NT2/D1 (cell line): Measurements from ENCODE around the gene WFDC10B.
"Not testable (repeated sequence)": the region's sequence is repeated elsewhere in the genome, so short reads cannot be mapped to it uniquely, and the experiment has no call there.

Source experiments
- DNase-seq: peaks from one replicate; pipeline ENCODE4 v3.0.0-alpha.2; 2011; ENCODE audit warnings: low read depth, low spot score
- H3K27me3 ChIP-seq: 2 replicates; pipeline ENCODE4 v1.6.0; 2011; ENCODE audit warnings: mild to moderate bottlenecking; ENCODE audit not compliant: insufficient read length, insufficient read depth
- H3K36me3 ChIP-seq: 2 replicates; pipeline ENCODE4 v1.6.1; 2011; ENCODE audit warnings: mild to moderate bottlenecking, low read length, mixed read lengths; ENCODE audit not compliant: insufficient read depth, insufficient read length
- H3K4me1 ChIP-seq: 2 replicates; pipeline ENCODE4 v1.5.1; 2011; ENCODE audit not compliant: insufficient read depth, insufficient read length
- H3K4me3 ChIP-seq: 2 replicates; pipeline ENCODE4 v1.5.1; 2011; ENCODE audit warnings: low read depth; ENCODE audit not compliant: insufficient read length
- H3K9ac ChIP-seq: 2 replicates; pipeline ENCODE4 v1.6.0; 2011; ENCODE audit warnings: low read depth; ENCODE audit not compliant: insufficient read length
- H3K9me3 ChIP-seq: 2 replicates; pipeline ENCODE4 v1.5.1; 2011; ENCODE audit warnings: mild to moderate bottlenecking, low read length; ENCODE audit not compliant: insufficient read depth
- SUZ12 ChIP-seq: IDR thresholded peaks from 2 replicates; pipeline ENCODE4 v1.6.1; 2011; ENCODE audit not compliant: insufficient read length, insufficient read depth; ENCODE audit errors: extremely low read depth
- YY1 ChIP-seq: IDR thresholded peaks from 2 replicates; pipeline ENCODE4 v1.6.1; 2011; ENCODE audit not compliant: insufficient read length, insufficient read depth
- ZNF274 ChIP-seq: IDR thresholded peaks from 2 replicates; pipeline ENCODE4 v1.6.1; 2011; ENCODE audit warnings: mild to moderate bottlenecking, low read depth, low read length

Gene WFDC10B

DNA sequence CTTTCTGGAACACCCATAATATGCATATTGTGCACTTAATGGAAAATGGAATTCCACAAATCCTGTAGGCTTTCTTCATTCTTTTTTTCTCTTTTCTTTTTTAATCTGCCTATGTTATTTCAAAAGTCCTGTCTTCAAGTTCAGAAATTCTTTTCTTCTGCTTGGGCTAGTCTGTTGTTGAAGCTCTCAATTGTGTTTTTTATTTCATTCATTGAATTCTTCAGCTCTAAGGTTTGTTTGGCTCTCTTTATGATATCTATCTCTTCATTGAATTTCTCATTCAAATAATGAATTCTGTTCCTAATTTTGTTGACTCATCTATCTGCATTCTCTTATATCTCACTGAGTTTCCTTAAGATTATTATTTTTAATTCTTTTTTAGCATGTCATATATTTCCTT lies 27.4 kb upstream of the WFDC10B start:
- TF ChIP-seq ZNF274: no peak
- TF ChIP-seq YY1: no peak
- no peak for TF ChIP-seq SUZ12
- Histone ChIP-seq H3K27me3 (no peaks in the 10 kb centered on the region), H3K9me3 (peaks cover 45% of the 10 kb centered on the region), H3K4me1 (no peaks in the 10 kb centered on the region), H3K4me3 (no peak overlapping the region), H3K9ac (no peak overlapping the region), H3K36me3 (no peaks in the 10 kb centered on the region)
- no peak for DNase-seq

DNA sequence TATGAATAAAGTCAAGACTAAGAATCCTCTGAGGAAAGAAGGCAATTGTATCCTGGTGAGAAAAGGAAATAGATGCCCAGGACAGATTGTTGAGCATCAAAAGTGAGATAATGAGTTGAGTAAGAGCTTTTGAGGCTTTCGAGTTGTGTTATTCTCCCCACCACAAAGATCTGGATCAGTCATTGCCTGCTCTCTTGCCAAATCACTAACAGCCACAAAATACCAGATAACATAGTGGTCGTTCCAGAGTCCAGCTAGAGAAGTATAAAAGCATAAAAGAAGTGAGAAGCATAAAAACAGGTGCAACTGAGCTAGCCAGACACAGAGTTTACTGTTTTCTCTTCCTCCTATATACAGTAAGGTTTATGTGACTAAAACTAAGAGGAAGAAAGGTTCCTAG lies 22.2 kb upstream of the WFDC10B start:
- no peak for DNase-seq
- H3K4me3 ChIP-seq: no peak overlapping the region
- TF ChIP-seq ZNF274 (no peak), SUZ12 (no peak), YY1 (no peak)
- H3K36me3 ChIP-seq: no peaks in the 10 kb centered on the region
- no peak overlapping the region for H3K9ac ChIP-seq
- no peaks in the 10 kb centered on the region for H3K4me1 ChIP-seq
- no peaks in the 10 kb centered on the region for H3K27me3 ChIP-seq
- H3K9me3 ChIP-seq: peaks cover 7% of the 10 kb centered on the region

DNA sequence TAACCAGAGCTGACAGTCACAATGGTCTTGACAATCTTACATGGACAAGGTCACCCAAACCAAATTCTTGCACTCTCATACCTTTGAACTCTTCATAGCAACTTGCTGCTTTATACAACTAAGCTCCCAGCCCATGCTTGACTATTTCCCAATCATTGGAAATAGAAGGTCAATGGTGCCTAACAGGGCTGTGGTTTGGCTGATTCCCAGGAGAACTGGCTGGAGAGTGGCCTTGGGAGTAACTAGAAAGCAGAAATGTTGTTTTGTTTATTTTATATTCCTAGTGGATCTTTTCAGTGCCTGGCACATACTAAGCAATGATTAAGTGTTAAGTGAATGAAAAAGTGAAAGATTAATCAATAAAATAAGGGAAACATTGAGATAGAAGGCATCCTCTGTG lies 20.3 kb upstream of the WFDC10B start:
- Histone ChIP-seq H3K9me3 (no peaks in the 10 kb centered on the region), H3K4me3 (no peak overlapping the region), H3K9ac (no peak overlapping the region), H3K27me3 (no peaks in the 10 kb centered on the region), H3K4me1 (no peaks in the 10 kb centered on the region), H3K36me3 (no peaks in the 10 kb centered on the region)
- no peak for DNase-seq
- TF ChIP-seq SUZ12: no peak
- TF ChIP-seq YY1: no peak
- TF ChIP-seq ZNF274: no peak

DNA sequence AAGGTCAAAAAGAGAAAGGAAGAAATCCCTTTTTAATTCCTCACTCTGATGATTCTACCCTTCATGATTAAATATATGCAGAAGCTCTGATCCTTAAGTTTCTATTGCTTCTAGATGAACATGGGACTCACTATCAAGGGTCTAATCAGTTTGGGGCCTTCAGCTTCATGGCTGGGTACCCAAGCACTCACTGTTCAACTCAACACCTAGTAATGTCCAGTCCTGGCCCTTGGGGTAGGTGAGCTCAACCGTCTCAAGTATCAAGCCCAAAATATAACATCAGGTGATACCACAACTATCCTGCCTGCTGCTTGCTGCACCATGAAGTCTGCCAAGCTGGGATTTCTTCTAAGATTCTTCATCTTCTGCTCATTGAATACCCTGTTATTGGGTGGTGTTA lies 17.2 kb upstream of the WFDC10B start, which contains the start of gene SPINT4:
SPINT4 (plus strand) TSS at position 301 of the 400 bp plus-strand sequence; CDS start at position 322, 21 bp downstream.
- no peak within 1 kb of the TSS for H3K9ac ChIP-seq
- H3K9me3 ChIP-seq: no peaks in the 10 kb centered on the region; the same call in 1 of the 2 replicates
- H3K4me3 ChIP-seq: no peak within 1 kb of the TSS
- TF ChIP-seq SUZ12: no peak
- no peak for TF ChIP-seq YY1
- TF ChIP-seq ZNF274: no peak
- no peaks in the 10 kb centered on the region for H3K27me3 ChIP-seq
- no peaks in the 10 kb centered on the region for H3K36me3 ChIP-seq
- no peak for DNase-seq
- no peaks in the 10 kb centered on the region for H3K4me1 ChIP-seq

DNA sequence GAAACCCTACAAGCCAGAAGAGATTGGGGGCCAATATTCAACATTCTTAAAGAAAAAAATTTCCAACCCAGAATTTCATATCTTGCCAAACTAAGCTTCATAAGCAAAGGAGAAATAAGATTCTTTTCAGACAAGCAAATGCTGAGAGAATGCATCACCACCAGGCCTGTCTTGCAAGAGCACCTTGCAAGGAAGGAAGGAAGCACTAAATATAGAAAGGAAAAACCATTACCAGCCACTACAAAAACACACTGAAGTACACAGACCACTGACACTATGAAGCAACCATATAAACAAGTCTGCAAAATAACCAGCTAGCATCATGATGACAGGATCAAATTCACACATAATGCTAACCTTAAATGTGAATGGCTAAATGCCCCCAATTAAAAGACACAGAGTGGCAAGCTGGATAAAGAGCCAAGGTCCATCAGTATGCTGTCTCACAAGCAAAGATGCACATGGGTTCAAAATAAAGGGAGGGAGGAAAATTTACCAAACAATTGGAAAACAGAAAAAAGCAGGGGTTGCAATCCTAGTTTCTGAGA lies 11.4 kb upstream of the WFDC10B start:
- H3K4me1 ChIP-seq, DNase-seq, H3K9ac ChIP-seq, H3K27me3 ChIP-seq, H3K4me3 ChIP-seq, H3K9me3 ChIP-seq, H3K36me3 ChIP-seq: not testable (repeated sequence)

DNA sequence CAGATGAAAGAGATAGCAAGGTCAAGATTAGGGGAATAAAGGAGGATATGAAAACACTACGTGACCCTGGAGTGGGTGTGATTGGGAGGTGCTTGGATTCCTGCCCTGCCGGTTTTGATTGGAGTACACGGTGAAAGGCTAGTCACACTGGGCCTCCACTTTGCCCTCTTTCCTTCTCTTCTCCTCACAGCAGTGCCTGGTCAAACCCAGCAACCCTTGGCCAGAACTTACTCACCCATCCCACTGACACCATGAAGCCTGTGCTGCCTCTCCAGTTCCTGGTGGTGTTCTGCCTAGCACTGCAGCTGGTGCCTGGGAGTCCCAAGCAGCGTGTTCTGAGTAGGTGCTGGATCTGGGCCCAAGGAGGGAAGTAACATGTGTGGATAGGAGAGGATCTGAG lies 2.9 kb downstream of the WFDC10B start, which contains the start of gene WFDC13:
WFDC13 (plus strand) TSS at position 166 of the 400 bp plus-strand sequence; CDS start at position 252, 86 bp downstream.
- Histone ChIP-seq H3K27me3 (no peaks in the 10 kb centered on the region), H3K4me1 (no peaks in the 10 kb centered on the region), H3K9me3 (no peaks in the 10 kb centered on the region), H3K36me3 (no peaks in the 10 kb centered on the region), H3K9ac (no peak within 1 kb of the TSS), H3K4me3 (no peak within 1 kb of the TSS)
- DNase-seq: no peak
- TF ChIP-seq SUZ12 (no peak), YY1 (no peak), ZNF274 (no peak)

DNA sequence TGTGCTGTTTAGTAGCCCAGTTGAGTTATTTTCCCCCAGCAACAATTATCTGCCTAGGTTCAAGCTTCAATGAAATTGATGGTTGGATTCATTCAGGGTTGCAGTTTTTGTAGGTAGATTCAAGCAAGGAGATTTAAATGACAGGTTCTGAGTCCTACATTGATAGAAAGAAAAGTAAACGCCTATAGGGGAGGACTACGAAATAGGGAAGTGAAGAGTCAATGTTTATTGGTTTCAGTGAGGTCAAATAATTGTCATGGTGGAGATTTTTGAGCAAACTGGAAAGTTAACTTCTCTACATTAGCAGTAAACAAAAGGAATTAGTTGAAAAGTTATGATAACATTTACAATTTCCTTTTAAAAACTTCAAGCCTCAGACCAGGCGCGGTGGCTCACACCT lies 3.7 kb downstream of the WFDC10B start:
- TF ChIP-seq YY1 (no peak), SUZ12 (no peak), ZNF274 (no peak)

DNA sequence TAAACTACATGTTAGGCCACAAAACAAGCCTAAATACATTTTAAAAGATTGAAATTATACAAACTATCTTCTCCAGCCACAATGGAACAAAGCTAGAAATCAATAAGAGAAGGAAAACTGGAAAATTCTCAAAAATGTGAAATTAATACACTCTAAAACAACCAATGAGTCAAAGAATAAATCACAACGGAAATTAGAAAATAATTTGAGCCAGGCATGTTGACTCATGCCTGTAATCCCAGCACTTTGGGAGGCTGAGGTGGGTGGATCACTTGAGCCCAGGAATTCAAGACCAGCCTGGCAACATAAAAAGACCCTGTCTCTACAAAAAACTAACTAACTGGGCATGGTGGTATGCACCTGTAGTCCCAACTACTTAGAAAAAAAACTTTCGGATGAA lies 9.3 kb downstream of the WFDC10B start:
- TF ChIP-seq ZNF274: no peak
- no peak for TF ChIP-seq SUZ12
- TF ChIP-seq YY1: no peak
- DNase-seq: no peak
- H3K4me1 ChIP-seq: no peaks in the 10 kb centered on the region
- no peaks in the 10 kb centered on the region for H3K36me3 ChIP-seq
- peaks cover 19% of the 10 kb centered on the region for H3K9me3 ChIP-seq
- no peak overlapping the region for H3K9ac ChIP-seq
- no peak overlapping the region for H3K4me3 ChIP-seq
- no peaks in the 10 kb centered on the region for H3K27me3 ChIP-seq

More for the DNA sequence above, 3.7 kb downstream of the WFDC10B start:
- Histone ChIP-seq H3K9me3 (no peaks in the 10 kb centered on the region), H3K4me3 (no peak overlapping the region), H3K4me1 (no peaks in the 10 kb centered on the region), H3K36me3 (no peaks in the 10 kb centered on the region), H3K27me3 (no peaks in the 10 kb centered on the region), H3K9ac (no peak overlapping the region)
- no peak for DNase-seq

DNA sequence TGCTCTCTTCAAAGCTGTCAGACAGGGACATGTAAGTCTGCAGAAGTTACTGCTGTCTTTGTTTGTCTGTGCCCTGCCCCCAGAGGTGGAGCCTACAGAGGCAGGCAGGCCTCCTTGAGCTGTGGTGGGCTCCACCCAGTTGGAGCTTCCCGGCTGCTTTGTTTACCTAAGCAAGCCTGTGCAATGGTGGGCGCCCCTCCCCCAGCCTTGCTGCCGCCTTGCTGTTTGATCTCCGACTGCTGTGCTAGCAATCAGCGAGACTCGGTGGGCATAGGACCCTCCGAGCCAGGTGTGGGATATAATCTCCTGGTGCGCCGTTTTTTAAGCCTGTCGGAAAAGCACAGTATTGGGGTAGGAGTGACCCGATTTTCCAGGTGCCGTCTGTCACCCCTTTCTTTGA lies 11.5 kb downstream of the WFDC10B start:
- not testable (repeated sequence) for DNase-seq, H3K27me3 ChIP-seq, H3K4me3 ChIP-seq, H3K9ac ChIP-seq, H3K4me1 ChIP-seq, H3K36me3 ChIP-seq
- peaks cover 19% of the 10 kb centered on the region for H3K9me3 ChIP-seq
